ENCODE data around the gene IL18BP.

Gene IL18BP

DNA sequence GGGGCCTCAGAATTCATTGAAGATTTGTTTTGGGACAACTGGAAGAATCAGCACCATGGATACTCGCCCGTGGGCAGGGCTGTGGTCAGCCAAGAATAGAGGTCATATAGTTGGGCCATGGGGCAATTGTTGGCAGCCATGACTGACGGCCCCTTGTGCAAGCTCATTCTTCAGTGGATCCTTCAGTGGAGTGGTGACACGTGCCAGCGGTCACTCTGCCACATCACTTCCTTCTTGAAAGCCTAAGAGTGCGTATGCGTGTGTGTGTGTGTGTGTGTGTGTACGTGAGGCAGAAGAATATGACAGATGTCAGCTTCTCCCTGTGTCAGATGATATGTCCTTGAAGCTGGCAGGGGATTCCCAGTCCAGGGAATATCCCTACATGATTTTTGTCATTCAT is 1.8 kb upstream of the IL18BP start:
- DNase-seq (ENCODE audit: low read depth): no peak

DNA sequence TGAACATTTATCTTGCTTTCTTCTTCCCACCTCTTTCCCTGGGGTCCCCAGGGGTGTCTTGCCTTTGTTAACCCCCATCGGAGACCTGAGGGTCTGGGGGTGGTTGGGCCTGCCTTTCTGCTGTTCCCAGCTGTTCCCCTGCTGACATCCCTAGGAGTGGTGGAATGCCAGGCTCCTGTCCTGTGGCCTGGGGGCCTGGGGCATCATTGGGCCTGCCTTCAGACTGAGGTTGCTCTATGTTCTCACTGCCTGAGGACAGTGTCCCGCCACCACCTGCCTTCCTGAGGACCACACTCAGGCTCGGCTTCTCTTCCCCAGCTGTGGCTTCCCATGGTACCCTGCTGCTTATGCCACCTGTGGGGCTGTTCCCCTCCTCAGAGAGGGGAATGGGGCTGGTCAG is 1.1 kb upstream of the IL18BP start:
- no peak for DNase-seq (ENCODE audit: low read depth)

DNA sequence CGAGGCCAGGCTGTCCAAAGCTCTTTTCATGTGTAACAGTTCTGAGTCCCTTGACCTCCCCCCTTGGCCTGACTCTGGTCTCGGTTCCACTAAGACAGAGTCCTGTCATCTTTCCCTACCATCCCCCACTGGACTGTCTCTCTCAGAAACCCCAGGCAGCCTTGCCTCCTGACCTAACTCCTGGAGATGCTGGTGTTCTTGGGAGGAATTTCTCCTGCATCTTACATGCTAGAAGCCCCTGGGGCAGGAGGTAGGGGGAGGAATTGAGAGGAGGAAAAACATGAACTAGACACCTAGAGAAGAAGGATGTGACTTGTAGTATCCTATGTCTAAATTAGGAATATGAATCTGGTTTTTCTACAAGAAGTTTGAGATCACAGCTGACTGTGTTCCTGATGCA is 648 bp upstream of the IL18BP start:
- DNase-seq (ENCODE audit: low read depth): no peak

DNA sequence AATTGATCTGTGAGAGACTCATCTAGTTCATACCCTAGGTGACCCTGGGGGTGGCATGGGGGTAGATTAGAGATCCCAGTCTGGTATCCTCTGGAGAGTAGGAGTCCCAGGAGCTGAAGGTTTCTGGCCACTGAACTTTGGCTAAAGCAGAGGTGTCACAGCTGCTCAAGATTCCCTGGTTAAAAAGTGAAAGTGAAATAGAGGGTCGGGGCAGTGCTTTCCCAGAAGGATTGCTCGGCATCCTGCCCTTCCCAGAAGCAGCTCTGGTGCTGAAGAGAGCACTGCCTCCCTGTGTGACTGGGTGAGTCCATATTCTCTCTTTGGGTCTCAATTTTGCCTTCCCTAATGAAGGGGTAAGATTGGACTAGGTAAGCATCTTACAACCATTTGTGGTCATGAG is 653 bp downstream of the IL18BP start:
- no peak for DNase-seq (ENCODE audit: low read depth)

DNA sequence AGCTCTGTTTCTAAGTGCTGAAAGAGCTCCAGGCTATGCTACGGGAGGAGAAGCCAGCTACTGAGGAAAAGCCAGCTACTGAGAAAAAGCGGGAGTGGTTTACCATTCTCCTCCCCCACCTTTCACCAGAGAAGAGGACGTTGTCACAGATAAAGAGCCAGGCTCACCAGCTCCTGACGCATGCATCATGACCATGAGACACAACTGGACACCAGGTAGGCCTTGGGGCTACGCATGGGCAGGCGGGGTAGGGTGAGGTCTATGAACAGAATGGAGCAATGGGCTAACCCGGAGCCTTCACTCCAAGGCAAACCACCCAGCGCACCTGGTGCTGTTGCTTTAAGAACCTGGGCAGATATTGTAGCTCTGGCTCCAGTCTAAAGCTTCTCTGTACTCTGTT is 1.1 kb downstream of the IL18BP start:
- no peak for DNase-seq (ENCODE audit: low read depth)

DNA sequence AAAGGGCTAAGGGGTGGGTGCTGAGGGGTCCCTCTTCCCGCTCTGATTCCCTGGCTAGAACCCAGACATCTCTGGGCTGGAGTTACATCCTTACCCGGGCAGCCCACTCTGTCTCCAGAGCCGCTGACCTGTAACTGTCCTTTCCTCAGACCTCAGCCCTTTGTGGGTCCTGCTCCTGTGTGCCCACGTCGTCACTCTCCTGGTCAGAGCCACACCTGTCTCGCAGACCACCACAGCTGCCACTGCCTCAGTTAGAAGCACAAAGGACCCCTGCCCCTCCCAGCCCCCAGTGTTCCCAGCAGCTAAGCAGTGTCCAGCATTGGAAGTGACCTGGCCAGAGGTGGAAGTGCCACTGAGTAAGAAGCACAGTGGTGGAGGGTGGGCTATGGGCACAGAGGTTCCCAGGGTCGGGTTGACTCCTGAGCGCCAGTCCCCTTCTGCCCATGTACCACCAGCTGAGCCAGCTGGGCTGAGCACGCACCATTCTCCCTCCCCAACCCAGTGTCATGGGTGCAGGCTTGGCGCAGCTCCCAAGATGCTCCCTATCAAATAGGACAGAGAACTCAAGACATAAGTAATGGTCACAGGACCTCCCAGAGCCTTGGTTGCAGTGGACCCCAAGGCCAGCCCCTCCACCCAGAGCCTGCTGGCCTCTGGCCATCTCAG is 1.6 kb downstream of the IL18BP start:
- DNase-seq (ENCODE audit: low read depth): no peak

DNA sequence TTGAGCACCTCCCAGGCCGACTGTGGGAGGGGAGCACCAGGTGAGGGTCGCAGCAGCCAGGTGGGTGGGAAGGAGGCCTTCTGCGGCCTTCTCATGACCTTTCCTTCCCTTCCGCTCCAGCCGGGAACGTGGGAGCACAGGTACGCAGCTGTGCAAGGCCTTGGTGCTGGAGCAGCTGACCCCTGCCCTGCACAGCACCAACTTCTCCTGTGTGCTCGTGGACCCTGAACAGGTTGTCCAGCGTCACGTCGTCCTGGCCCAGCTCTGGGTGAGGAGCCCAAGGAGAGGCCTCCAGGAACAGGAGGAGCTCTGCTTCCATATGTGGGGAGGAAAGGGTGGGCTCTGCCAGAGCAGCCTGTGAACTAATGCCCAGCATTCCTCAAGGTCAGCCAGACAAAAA is 2.6 kb downstream of the IL18BP start:
- no peak for DNase-seq (ENCODE audit: low read depth)

DNA sequence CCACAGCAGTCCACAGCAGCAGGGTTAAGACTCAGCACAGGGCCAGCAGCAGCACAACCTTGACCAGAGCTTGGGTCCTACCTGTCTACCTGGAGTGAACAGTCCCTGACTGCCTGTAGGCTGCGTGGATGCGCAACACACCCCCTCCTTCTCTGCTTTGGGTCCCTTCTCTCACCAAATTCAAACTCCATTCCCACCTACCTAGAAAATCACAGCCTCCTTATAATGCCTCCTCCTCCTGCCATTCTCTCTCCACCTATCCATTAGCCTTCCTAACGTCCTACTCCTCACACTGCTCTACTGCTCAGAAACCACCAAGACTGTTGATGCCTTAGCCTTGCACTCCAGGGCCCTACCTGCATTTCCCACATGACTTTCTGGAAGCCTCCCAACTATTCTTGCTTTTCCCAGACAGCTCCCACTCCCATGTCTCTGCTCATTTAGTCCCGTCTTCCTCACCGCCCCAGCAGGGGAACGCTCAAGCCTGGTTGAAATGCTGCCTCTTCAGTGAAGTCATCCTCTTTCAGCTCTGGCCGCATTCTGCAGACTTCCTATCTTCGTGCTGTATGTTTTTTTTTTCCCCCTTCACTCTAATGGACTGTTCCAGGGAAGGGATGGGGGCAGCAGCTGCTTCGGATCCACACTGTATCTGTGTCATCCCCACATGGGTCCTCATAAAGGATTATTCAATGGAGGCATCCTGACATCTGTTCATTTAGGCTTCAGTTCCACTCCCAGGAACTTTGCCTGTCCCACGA is 3.3 kb downstream of the IL18BP start:
- DNase-seq (ENCODE audit: low read depth): no peak

DNA sequence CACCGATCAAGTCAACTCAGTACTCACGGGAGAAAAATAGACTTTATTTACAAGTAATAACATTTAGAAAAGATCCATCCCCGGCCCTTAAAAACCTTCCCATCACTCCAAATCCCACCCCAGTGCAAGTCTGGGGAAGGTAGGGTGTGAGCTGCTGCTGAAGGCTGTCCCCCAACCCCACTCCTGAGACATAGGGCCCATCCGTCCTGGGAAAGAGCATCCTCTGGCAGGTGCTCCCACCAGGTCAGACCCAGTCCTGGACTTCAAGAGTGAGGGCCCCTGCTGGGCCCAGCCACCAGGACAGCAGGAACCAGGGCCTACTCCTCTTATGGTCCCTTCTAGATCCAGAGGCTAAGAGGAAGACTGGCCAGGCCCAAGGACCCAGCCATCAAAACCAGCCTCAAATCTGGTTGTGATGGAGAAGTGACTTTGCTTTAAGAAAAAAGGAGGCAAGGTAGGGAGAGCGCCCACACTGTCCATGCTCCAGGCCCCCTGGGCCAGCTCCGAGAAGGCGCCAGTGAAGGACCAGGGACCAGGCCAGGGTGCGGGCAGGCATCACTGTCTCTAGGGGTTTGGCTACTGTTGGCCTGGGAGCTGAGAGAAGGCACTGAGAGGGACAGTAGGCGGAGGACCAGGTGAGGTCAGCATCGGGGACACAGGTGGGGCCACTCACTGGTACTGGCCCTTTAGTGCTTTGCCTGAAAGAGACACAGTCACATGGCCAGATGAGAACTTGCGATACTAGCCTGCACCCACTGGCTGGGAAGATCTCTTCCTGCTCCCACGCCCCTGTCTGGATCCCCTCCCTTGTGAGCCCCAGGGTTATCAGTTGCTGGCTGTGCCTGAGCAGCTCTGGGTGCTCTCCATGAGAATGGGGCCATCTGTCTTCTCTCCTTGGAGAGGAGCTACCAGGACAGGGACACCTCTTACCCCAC is 4.4 kb downstream of the IL18BP start:
- no peak for DNase-seq (ENCODE audit: low read depth)

DNA sequence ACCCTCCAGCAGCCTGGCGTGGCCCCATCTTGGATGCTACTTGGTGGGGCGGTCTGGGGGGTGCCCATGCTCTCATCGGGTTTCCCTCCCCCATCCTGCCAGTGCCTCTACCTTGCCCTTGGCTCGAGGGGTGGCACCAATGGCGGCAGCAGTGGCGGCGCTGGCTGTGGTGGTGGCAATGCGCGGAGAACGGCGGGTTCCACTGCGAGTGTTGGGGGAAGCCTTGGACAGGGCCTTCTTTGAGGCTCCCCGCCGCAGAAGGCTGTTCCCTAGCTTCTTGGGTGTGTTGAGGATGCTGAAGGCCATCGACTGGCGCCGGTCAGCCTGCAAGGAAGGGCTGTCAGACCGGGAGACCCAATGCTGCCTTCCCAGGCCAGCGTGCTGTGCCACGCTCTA is 5.1 kb downstream of the IL18BP start:
- no peak for DNase-seq (ENCODE audit: low read depth)

DNA sequence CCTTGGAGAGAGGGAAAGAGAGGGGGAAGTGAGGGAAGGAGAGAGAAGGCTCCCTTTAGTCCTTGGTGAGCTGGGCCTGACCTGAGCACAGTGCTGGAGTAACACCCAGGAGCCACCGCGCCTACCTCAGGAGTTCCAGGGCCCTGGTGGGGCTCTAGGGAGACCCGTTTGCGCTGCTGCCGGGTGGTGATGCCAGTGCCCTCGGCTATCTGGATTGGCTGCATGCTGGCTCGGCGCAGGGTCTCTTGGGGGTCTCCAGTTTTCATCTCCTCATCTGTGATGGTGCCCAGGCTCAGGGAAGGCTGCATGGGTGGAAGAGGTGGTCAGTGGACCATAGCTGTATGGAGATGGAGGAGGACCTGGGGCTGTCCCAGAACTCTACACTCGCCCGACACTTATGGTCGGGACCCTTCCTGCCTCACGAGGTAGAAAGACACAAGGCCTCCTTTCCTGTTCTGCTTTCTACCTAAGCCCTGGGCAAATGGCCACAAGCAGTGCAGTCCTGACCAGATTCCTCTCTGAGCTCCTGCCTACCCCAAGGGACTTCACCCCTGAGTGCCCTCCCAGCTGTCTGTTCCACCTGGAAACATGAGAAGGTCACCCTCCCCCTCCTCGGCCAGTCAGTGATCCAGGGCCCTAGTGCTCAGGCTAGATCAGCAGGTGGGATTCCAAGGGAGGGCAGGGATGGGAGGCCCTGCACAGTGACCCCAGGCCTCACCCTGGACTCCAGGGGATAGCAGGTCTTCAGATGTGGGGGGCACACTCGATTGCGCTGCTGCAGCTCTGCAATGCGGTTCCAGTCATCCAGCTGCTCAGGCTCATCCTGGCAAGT is 6.0 kb downstream of the IL18BP start:
- no peak for DNase-seq (ENCODE audit: low read depth)

DNA sequence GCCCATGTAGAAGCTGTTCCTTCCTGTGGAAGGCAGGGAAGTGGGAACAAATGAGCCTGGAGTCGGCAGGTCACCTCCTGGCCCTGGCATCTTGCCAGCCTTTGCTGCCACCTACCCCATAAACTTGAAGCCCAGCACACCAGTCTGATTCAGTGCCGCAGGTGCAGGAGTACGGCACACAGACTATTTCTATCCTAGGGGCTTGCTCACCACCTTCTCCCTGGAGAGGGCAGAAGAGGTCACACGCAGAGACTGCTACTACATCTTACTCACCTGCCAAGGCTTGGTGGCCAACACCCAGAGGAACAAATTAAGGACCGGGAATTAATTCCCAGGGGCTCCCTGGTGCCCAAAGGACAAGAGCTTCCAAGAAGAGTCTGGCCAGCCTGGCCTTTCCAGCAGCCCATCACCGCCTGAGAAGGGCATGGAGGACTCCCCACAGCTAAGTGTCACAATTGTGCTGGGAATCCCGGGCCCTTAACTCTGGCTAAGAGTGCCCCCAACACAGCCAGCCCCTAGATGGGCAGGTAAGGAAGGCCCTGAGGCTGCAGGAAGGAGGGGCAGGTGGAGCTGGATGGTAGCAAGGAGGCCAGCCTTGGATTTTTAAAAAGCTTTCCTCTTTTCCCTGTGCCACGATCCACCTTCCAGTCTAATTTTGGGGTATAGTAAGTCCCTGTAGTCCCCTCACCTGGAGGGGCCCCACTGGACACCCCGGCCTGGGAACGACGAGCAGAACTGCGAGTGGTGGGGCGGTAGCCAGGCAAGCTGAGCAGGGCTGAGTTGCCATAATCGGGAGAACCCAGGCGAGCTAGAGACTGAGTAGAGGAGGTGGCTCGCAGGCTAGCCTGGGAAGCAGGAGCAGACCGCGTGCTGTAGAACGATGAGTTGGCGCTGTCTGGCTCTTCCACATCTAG is 6.9 kb downstream of the IL18BP start:
- no peak for DNase-seq (ENCODE audit: low read depth)

DNA sequence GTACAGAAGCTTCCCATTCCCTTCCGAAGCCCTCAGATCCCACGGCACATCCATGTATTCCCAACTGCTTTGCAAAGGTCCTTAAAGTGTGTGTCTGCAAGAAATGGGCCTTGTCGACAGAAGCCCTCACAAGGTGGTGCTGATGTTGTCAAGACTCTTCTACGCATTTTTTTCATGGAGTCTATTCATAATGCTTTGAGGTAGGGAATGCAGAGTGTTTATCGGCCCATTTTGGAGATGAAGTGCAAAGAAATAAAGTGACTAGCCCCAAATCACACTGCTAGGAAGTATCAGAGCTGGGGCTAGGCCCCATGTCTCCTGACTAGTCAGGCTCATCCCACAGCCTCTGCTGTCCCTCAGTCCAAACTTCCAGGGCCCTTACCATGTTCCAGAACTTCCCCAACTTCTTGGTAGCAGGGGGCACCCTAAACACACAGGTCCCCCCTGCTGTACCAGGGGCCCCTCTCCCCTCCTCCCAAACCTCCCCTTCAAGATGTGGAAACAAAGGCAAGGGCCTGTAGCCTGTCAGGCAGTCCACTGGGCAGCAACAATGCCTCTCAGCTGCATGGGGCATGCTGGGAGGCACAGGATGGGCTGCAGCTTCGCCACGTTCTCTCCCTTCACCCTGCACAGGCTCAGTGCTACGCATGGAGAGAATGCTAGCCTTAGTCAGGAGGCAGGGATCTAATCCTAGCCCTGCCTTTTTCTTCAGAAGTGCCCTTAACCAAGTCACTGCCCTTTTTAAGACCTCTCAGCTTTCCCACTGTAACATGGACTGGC is 7.8 kb downstream of the IL18BP start:
- DNase-seq (ENCODE audit: low read depth): no peak

DNA sequence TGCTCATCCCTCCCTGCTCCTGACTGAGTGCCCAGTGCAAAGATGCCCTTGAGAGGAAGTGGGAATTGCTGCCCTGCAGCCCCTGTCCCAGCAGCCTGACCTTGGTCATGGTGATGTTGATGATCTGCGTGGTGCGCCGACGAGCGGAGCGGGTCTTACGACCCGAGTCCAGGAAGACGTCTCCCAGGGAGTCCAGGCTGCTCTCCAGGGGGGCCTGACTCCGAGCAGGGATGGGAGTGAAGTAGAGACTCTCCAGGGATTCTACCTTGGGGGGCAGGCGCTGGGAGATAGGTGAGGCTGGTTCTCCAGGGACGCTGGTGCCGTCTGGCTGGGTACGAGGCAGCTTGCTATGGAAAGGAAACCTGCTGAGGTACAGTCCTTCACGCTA is 8.4 kb downstream of the IL18BP start:
- no peak for DNase-seq (ENCODE audit: low read depth)

DNA sequence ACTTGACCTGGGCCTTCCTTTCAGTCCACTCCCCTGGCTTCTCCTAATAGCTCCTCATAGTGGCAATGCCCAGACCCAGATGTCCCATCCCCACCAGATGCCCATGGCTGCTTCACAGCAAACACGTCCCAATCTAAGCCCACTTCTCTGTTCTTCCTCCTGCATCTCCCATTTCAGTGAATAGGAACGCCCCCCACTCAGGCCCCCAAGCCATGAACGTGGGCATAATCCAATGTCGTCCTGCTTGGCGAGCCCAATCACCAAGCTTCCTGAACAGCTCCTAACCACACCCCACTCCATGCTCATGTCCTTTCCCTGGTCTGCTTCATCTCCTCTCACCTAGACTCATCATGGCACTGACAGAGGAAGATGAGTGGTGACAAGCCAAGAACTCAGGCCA is 8.9 kb downstream of the IL18BP start:
- no peak for DNase-seq (ENCODE audit: low read depth)

DNA sequence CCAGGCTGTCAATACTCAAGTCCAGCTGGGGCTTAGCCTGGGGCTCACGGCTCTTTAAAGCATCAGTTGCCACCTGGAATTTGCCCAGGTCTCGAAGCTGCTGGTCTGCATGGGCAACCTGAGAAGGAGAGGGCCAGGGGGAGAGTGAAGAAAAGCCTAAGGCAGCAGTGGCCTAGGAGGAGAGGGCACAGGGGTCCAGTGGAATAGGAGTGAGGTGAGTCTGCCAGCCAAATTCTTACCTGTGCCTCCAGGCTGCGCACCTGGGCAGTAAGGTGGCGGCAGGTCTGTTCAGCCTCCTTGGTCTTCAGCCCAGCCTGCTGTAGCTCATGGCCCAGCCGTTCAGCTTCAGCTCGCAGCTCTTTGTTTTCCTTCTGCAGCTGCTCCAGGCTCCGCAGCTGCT is 10.0 kb downstream of the IL18BP start:
- DNase-seq (ENCODE audit: low read depth): no peak

DNA sequence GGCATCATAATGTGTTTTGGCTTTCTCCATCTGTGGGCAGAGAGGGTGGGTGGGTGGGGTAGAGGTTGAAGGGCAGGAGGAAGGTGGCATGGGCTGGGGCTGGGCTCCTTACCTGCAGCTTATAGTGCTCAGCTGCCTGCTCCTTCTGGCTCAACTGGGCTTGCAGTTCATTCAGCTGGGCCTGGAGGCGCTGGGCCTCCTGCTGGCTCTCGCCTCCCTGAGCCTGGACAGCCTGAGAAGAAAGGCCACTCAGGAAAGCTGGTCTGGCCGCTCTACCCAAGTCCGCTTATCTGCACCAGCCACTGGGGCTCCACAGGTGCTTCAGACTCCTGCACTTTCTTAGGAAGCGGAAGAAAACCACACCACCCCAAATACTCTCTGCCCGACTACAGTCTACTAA is 10.4 kb downstream of the IL18BP start:
- no peak for DNase-seq (ENCODE audit: low read depth)

DNA sequence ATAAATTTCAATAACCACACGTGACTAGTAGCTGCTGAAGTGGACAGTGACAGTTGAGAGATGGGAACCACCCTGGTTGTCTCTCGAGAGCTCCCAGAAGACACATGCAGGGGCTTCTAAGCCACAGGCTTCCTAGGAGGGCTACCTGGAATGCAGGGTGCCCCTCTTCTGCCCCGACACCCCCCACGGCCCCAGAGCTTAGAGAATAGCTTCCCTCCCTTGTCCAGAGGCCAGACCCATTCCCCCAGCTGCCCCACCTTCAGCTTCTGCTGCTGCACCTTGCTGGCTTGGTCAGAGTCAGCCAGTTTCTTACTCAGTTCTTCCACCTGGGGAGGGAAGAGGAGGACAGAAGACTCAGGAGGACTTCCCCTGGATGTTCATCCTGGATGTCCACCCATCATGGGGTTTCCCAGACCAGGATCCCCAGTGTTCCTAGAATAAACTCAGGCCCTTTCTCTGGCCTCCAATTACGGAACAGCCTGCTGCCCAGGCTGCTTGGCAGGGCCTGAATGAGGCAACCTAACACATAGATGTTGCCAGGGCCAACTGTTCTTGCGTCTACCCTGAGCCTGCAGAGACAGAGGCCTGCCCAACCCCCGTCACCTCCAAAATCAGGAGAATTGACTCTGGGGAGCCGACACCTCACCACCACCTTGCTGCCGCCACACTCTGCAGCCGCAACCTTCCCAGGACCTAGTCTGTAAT is 12.0 kb downstream of the IL18BP start:
- DNase-seq (ENCODE audit: low read depth): no peak

DNA sequence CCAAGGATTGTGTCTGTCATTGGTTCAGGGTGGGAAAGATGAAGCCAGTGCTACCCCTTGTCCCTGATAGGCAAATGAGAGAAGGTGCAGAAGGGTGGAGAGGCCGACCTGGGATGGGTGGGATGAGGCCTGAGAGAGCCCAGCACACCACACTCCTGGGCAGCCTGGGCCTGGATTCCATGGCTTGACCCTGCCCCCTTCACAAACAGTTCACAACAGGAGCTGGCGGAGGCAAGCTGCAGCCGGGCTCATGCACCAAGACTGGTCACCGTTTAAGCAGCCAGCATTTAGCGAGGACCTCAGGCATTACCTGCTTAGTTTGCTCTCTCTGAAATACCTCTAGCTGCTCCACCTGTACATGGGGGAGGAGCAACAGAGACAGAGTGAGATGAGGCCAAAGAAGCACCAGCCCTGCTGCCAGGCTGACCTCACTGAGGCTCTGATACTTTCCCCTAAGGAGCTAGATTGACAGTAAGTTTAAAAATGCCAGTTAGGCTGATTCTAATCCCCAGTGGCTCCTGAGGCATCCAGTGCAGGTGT is 13.5 kb downstream of the IL18BP start:
- no peak for DNase-seq (ENCODE audit: low read depth)
